Cortex of kidney (tissue), 1 donor: ENCODE results near the gene CD2.

ENCODE experiments used
- DNase-seq: peaks from one replicate; lab custom pipeline; 2025; lab: John Stamatoyannopoulos, UW

Gene CD2

DNA sequence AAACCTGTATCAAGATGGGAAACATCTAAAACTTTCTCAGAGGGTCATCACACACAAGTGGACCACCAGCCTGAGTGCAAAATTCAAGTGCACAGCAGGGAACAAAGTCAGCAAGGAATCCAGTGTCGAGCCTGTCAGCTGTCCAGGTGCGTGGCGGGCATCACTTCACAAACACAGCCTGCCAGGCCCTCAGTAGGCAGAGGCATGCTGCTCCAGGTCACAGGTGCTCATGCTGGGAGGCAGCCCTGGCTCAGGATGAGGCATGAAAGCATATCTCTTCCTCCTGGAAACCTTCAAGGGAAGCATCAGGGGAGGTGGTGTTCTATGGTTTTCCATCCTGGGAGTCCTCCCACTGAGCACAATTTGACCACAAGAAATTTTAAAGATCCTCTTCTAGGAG, 6.3 kb downstream of the CD2 start:
- no peak for DNase-seq

DNA sequence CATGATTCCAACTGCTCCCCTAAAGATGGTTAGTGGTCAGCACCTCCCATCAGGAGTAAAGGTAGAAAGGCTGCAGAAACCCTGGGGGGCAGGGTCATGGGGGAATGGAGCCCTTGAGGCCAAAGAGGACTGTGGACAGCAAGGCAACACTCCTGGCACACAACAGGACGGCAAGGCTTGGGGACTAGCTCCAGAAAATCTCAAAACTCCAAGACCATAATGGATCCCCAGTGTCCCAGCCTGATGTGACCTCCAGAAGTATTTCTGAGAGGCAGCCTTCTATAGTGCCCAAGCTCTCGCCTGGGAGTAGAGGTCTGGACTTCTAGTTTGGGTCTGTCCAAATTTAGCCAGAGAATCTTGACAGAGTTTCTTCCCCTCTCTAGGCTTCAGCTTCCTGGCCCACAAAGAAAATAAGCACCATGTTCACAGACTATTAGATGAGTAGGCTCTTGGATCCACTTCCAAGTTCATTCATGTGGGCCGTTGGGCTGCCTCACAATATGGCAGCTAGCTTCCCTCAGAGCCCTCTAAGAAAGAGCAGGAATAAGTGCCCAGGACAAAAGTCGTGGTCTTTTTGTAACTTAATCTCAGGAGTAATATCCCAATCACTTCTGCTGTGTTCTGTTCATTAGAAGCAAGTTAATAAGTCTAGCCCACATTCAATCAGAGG, 6.9 kb downstream of the CD2 start:
- no peak for DNase-seq

DNA sequence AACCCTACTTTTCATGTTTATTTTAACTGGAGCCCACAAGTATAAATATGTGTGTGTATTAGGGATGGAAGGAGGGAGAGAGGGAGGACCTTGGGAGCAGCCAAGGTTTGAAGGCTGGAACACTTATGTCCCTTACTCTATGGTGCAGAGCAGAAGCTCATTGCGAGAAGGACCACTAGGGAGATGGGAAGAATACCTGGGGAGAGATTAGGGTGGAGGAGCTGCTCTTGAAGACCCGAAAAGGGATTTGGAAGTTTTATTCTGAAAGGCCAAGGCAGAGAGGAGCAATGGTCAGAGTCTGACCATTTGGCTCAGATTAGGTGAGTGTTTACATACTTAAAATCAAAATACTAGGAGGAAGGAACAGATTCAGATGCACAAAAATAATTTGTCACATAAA, 8.1 kb downstream of the CD2 start:
- DNase-seq: no peak

DNA sequence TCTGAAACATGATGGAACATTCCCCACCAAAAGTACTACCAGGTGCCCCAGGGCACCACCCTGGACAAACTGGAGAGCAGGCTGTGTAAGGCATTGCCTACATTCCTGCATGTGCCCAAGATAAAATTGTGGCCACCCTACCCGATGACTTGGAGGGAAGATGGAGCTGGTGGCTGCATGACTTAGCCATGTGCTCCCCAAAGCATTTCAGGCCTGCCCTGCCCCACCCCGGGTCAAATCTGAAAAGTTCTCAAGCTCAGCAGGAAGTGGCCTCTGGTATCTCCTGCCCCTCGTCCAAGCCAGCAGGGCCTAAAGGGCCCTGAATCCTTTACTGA, 8.5 kb downstream of the CD2 start:
- DNase-seq: no peak

DNA sequence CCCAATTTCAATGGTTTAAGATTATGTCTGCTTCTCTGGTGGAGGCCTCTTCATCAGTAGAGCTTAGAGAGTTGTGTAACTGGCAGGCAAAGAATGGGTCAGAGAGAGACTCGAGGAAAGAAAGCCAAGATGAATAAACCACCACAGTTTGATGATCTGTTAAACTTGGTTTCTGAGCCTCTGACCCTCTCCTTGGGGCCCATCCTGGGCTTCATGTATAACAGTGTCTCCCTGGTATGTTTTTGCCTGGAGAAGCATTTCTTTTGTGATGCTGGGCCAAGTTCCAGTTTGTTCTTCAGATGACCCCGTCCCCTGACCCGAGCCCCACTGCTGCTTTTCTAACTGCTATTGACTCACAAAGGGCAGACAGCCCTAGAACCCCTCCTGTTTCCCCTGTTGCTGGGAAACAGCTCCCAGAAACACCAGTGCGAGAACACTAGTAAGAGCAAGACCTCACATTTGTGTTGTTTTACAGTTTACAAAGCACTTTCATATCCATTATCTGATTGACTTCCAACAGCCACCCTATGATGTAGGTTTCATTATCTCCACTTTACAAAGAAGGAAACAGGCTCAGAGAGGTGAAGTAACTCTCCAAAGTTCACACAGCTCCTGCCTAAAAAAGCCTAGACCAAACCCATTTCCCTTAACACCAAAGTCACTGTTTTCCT, 9.0 kb downstream of the CD2 start:
- no peak for DNase-seq

DNA sequence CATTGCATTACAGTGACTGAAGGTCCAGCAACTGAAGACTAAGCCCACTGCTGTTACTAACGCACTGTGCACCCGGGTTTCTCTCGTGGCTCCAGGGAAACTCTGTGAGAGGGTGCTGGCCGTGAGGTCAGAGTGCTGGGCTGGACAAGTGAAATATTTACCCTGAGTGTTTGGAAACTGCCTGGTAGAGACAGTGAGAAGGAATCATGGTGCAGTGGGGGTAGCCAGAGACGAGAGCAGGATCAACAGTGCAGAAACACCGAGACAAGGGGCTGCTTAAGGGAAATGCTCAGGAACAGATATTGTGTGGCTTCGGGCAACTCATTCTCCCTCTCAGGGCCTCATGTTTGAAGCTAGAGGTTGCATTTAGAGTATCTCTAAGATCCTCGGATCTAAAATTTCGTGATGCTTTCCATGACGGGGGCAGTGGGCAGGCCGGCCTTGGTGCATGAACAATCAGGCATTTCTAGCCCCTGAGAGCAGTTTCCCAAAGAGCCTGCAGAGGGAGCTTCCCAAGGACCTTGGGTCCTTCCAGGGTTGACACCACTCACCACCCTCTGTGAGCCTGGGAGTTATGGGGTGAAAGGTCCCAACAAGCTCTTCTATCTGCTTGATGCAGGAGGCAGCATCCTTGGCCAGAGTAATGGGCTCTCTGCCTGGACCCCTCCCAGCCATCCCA, 9.7 kb downstream of the CD2 start:
- no peak for DNase-seq

DNA sequence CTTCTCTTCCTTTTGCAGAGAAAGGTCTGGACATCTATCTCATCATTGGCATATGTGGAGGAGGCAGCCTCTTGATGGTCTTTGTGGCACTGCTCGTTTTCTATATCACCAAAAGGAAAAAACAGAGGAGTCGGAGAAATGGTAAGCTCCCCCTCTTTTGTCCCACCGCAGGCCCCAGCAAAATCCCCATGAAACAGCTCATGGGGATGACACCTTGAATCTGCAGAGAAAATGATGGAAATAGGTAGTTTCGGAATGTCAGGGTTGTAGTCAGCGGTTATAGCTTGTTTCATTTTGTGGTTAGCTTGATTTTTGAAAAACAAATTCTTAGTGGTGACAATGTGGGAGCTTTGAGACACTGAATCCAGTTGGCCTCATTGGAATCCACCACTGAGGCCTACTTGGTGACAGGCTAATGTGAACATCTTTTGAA, 10.3 kb downstream of the CD2 start:
- no peak for DNase-seq

DNA sequence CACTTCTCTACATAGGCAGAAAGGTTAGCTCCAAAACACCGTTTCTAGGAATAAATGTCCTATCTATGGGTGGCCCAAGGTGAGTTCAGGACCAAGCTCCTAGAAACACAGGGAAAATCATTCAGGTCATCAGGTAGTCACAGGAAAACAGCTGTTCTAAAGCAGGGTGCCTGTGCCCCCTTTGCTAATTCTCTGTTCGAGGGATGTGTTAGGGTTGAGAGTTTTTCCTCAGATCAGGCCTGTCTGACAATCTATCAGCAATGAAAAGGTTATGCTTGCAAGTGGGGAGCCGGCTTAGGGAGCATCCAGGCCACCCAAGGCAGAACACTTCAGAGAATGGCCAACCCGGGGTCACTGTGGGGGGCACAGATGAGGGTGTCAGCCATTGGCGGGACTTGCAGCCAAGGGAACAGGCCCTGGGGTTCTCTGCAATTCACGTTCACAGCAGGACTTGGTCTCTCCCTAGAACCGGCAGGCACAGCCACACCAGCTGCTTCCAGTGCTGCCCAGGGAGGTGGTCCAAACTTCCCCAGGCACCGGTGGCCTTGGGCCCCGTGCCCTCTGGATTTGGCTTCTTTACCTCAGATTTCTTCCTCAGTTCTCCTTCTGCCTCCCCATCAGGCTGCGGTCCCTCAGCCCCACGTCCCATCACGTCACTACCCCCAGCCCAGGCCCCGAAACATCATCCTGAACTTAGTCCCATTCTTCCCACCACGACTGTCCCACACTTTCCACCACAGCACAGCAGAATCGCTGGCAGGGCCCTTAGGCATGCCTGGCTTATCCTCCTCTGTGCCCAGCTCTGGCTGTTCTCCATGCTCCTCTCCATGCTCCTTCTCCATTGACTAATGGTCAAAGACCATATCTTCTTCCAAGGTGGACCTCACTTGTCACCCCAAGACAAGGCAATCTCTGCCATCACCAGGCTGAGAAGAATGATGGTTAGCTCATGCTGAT, 11.0 kb downstream of the CD2 start:
- no peak for DNase-seq

DNA sequence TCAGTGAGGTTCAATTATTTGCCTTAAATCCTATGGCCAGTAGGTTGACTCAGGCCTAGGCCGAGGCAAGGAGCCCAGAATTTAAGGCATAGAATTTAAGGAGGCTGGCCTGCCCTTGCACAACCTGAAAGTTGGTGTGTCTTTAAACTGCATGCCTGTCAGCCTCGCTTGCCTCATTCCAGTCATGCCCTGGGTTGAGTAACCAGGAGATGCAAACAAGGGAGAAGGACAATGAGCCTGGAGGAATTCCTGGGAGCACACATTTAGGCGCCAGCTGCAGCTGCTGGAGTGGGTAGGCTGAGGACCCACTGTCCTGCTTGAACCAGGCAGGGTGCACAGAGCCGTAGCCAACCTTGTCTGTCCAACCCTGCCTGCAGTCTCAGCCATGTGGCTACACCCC, 11.7 kb downstream of the CD2 start:
- no peak for DNase-seq

DNA sequence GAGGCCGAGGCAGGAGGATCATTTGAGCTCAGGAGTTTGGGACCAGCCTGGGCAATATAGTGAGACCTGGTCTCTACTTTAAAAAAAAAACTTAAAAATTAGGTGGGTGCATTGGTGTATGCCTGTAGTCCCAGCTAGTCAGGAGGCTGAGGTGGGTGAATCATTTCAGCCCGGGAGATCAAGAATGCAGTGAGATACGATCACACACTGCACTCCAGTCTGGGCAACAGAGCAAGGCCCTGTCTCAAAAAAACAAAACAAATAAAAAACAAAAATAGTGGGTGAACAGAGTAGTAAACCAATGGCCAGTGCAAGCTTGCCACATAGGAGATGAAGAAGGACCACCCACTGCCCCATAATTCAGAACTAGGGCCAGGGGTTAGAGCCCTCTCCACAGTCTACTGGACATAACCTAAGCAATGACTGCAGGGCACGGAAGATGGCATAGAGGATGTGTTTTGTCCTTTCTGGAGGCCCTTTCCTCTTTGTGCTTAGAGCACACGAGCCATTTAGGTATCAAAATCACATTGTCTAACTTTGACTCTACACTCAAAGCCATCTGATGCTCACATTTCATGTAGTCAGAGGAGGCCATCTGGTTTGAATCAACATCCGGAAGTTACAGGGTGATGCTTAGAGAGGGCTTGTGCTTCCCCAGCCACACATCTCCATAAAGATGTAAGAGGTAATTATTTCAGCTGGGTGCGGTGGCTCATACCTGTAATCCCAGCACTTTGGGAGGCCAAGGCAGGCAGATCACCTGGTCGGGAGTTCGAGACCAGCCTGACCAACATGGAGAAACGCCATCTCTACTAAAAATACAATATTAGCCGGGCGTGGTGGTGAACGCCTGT, 12.6 kb downstream of the CD2 start:
- no peak for DNase-seq

DNA sequence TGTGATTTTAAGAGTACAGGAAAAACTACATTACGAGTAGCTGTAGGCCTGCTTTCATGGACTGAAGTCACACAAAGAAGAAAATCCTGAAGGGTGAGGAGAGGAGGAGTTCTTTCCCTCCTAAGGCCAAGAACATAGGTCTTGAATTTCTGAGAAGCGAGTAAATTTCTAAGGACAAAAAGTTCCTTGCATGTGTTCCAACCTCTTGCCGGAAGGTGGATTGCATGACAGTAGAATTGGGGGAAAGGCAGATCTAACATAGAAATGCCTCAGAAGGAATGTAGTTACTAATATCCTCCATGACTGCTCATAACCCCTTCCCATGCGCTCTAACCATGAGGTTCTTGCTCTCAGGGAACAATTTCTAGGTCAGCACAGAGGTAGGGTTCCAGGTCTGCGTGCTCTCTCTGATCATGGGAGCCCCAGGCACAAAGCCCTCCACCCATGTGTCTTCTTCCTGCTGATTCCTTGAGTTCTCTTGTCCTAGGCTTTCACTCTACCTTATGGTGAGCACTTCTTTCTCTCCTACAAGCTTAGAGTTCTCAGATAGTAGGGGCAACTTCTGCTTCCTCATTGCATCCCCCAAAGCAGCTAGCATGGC, 13.7 kb downstream of the CD2 start:
- no peak for DNase-seq

DNA sequence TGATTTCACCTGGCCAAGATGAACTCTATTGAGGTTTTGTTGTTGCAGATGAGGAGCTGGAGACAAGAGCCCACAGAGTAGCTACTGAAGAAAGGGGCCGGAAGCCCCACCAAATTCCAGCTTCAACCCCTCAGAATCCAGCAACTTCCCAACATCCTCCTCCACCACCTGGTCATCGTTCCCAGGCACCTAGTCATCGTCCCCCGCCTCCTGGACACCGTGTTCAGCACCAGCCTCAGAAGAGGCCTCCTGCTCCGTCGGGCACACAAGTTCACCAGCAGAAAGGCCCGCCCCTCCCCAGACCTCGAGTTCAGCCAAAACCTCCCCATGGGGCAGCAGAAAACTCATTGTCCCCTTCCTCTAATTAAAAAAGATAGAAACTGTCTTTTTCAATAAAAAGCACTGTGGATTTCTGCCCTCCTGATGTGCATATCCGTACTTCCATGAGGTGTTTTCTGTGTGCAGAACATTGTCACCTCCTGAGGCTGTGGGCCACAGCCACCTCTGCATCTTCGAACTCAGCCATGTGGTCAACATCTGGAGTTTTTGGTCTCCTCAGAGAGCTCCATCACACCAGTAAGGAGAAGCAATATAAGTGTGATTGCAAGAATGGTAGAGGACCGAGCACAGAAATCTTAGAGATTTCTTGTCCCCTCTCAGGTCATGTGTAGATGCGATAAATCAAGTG, 14.3 kb downstream of the CD2 start:
- no peak for DNase-seq

DNA sequence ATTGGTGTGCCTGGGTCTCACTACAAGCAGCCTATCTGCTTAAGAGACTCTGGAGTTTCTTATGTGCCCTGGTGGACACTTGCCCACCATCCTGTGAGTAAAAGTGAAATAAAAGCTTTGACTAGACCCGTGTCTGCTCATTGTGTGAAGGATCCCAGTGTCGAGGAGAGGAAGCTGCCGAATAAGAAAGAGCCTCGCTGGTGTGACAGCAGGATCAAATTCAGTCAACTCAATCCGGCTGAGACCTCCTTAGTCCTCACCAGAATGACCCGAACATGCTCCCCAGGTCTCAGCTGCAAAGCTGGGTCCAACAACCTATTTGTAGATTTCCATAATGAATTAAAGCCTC, 14.8 kb downstream of the CD2 start:
- DNase-seq: no peak

DNA sequence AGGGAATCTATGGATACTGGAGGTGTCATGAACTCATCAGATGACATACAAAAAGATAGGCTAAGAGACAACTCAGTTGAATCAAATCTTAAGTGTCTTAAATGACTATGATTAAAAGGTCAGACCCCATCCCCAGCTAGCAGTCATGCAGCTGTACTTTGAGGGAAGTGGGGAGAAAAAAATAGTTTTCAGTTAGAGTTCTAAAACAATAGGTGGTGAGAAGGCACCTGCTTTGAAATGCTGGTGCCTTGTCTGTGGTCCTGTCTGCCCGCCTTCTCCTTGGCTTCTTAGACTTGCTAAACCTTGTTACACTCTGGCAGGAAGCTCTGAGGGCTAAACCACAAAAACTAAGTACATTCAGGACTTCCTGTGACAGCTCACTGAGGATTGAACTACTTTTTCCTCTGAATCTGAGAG, 15.3 kb downstream of the CD2 start:
- no peak for DNase-seq

DNA sequence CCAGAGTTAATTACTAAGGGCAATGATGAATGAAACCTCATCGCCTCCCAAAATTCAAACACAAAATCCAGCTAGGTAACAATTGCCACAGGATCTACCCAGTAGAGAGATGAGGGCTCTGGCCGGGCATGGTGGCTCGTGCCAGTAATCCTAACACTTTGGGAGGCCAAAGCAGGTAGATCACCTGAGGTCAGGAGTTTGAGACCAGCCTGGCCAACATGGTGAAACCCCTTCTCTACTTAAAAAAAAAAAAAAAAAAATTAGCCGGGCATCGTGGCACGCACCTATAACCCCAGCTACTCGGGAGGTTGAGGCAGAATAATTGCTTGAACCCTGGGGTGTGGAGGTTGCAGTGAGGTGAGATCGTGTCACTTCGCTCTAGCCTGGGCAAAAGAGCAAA, 15.8 kb downstream of the CD2 start:
- DNase-seq: no peak

DNA sequence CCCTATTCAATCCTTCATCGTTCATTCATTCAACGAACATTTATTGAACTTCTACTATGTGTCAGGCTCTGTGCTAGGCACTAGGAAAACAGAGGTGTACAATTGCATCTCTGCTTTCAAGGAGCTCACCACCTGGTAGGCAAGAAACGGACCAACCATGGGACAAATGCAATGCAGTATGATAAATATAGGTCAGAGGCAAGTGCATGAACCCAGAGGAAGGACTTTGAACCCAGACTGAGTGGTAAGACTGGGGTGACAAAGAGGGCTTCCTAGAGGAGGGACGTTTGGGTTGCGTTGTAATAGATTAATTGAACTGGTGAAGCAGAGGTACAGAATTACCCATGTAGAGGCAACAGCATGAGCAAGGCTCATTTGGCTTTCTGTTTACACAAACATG, 16.4 kb downstream of the CD2 start:
- DNase-seq: no peak

DNA sequence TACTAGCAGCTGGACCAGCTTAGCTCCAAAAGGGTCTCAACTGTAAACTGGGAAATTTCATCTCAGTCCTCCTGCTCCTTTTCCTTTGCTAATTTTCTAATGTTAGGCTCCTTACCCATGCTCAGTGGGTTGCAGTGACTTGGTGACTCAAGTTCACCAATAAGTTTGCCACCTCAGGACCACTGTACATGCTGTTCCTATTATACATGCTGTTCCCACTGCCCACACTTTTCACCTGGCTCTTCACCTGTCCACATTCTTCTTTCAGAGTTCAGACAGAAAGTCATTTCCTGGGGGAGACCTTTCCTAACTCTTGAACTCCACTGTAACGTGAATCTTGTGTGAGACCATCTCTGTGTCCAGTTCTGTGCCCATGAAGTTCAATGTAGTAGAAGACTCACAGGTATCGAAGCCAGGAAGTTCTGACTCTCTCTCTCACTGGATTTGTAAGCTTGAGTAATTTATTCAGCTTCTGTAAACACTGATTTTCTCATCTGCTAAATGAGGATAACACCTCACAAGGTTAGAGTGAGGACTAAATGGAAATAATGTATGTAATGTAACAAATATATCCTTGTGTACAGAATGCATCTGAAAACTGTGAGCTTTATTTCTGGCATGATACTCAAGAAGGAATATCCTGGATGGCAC, 17.9 kb downstream of the CD2 start:
- no peak for DNase-seq

DNA sequence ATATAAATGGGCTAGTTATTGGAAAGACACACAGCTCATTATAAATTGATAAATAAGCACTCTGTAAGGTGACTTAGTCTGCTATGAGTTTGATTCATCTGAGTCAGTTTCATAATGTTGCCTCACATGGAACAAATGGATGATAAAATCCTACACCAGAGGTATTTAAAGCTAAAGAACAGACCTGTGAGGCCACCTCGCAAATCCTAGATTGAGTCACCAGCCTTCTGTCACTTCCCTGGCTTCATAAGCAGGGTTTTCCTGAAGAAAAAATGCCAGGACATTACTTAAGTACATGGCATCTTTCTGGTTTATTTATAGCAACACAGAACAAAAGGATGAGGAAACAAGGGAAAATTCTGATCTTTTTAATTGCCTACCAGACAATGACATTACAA, 18.4 kb downstream of the CD2 start:
- DNase-seq: no peak

DNA sequence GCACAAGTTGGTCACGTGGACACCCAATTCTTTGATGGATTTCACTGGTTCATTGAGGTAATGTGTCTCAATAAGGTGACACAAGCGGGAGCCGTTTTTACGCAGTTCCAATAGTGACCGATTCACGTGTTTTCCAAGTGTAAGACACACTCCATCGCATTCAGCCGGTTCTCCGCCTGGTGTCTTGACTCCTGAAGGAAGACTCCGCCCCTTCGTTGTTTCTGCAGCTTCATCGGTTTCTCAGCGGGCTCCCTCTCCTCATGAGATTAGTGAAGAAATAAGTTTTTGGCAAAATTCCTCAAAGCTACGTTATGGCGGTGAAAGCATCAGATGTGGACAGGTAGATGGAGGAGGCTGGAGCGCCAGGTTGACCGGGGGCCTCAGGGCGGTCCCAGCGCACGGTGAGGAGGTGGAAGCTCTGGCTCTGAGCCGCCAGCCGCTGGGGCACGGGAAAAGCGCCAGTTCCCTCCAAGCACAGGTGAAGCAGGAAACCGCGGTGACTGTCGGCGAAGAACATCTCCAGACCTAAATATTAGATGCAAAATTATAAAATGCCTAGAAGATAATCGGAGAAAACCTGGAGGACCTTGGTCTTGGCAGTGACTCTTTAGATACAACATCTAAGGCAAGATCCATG, 21.0 kb downstream of the CD2 start:
- DNase-seq: no peak
